H1 (cell line): Measurements from ENCODE around the gene CHD3. TPM values are rescaled to one million over a fixed set of nuclear protein-coding genes. Genes with fewer than 3 reads are reported as not detected.

Source experiments
- EGR1 ChIP-seq: IDR thresholded peaks from 2 replicates; pipeline ENCODE4 v1.6.1; 2011; ENCODE audit warnings: low read depth, low read length, borderline replicate concordance
- polyA plus RNA-seq, 7 experiments: library from polyadenylated mRNA; depleted of rRNA in 3 of 7; stranded (reverse) in 5 of 7; unstranded in 2 of 7; fragments of >200 nt in 5 of 7; fragments of 200-250 nt in 2 of 7; gene quantifications; 1 replicate in 5 of 7; 2 replicates in 1 of 7; 4 replicates in 1 of 7; pipeline versions ENCODE4 v1.2.1 to v1.2.3, GENCODE V29; 2011 to 2013; ENCODE audit warnings: missing spikeins in 2 of 7, mixed read lengths in 2 of 7
- total RNA-seq: library from RNA; stranded (reverse); fragmentation: NEBNext Ultra II Directional; extraction: Animal tissue kit (Norgen Biotek cat#: 25700); gene quantifications from 2 replicates; pipeline ENCODE4 v1.2.1, GENCODE V29; 2021
- TF ChIP-seq, protein P1 (sequence below): IDR thresholded peaks from 2 replicates; pipeline ENCODE4 v1.6.1; 2011; ENCODE audit warnings: low read length, improper control_type of control experiment

Gene CHD3
- total and polyA plus RNA-seq, 2 of the 8 experiments (the other 6 are each of a cell fraction or from before 2014, with no cell fraction given), result 12.3 to 12.9 TPM

DNA sequence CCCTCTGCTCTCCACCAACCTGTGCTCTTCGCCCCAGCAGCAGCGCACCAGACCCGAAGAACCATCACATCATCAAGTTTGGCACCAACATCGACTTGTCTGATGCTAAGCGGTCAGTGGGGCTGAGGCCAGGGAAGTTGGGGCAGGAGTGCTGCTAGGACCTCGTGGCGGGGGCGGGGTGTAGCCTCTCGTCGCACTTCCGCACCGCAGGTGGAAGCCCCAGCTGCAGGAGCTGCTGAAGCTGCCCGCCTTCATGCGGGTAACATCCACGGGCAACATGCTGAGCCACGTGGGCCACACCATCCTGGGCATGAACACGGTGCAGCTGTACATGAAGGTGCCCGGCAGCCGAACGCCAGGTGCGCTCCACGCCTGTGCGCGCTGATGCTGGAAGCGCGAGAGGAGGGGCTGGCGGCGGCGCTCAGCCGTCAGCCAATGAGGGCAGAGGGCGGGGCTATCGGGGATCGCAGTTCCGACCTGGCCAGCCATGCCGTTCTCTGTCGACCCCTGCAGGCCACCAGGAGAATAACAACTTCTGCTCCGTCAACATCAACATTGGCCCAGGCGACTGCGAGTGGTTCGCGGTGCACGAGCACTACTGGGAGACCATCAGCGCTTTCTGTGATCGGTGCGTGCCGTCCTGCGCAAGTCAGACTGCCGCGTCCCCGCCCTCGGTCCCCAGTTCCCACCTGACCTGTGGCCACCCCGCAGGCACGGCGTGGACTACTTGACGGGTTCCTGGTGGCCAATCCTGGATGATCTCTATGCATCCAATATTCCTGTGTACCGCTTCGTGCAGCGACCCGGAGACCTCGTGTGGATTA, 36.9 kb upstream of the CHD3 start (continued):
- TF ChIP-seq, protein P1, sequence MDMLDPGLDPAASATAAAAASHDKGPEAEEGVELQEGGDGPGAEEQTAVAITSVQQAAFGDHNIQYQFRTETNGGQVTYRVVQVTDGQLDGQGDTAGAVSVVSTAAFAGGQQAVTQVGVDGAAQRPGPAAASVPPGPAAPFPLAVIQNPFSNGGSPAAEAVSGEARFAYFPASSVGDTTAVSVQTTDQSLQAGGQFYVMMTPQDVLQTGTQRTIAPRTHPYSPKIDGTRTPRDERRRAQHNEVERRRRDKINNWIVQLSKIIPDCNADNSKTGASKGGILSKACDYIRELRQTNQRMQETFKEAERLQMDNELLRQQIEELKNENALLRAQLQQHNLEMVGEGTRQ, result no peak; the same call in 1 of the 2 replicates
- TF ChIP-seq EGR1, result no peak
